CD4-positive, alpha-beta T cell treated with Interleukin-10 for 1 hour (primary cell): Measurements from ENCODE around the gene SPON2.

Experiments used
- DNase-seq: peaks from one replicate; pipeline ENCODE4 v3.0.0-alpha.2; 2020

The SPON2 gene

GRCh38 chr4:1172228-1172851, at the start of gene SPON2:
SPON2 (minus strand) TSS chr4:1172583.
- no peak for DNase-seq

- no peak for DNase-seq
These were observed 48.9 kb upstream of the SPON2 start for GRCh38 chr4:1221155-1221870.

- no peak for DNase-seq
These were observed 48.2 kb upstream of the SPON2 start for GRCh38 chr4:1220566-1220965.

- DNase-seq = no peak
These were observed 47.2 kb upstream of the SPON2 start for GRCh38 chr4:1219566-1219950.

- no peak for DNase-seq
These were observed 46.5 kb upstream of the SPON2 start for GRCh38 chr4:1218634-1219565.

- DNase-seq = no peak
These were observed 45.0 kb upstream of the SPON2 start for GRCh38 chr4:1217366-1217765.

- peak; percentile 69 for DNase-seq
These were observed 44.5 kb upstream of the SPON2 start for GRCh38 chr4:1216869-1217294.

- no peak for DNase-seq
These were observed 43.8 kb upstream of the SPON2 start for GRCh38 chr4:1216076-1216614.

- no peak for DNase-seq
These were observed 43.0 kb upstream of the SPON2 start for GRCh38 chr4:1215141-1216075.

GRCh38 chr4:1214101-1215095, 42.0 kb upstream of the SPON2 start:
- DNase-seq = no peak

- DNase-seq = no peak
These were observed 41.1 kb upstream of the SPON2 start for GRCh38 chr4:1213336-1213995.

GRCh38 chr4:1212546-1213335, 40.4 kb upstream of the SPON2 start:
- DNase-seq = no peak

- DNase-seq = no peak
These were observed 39.6 kb upstream of the SPON2 start for GRCh38 chr4:1211891-1212545.

GRCh38 chr4:1211371-1211770, 39.0 kb upstream of the SPON2 start:
- DNase-seq = no peak

- DNase-seq = no peak
These were observed 38.6 kb upstream of the SPON2 start for GRCh38 chr4:1210971-1211370.

GRCh38 chr4:1210241-1210841, 38.0 kb upstream of the SPON2 start:
- no peak for DNase-seq

- DNase-seq = no peak
These were observed 37.4 kb upstream of the SPON2 start for GRCh38 chr4:1209821-1210220.

- DNase-seq = no peak
These were observed 36.8 kb upstream of the SPON2 start for GRCh38 chr4:1208970-1209704.
